Umbilical cord (tissue), 2 donors: ENCODE results near the gene MRFAP1L1. TPM values are rescaled to one million over a fixed set of nuclear protein-coding genes. Genes with fewer than 3 reads are reported as not detected.
A peak's percentile ranks its signal among the peaks of the same experiment; 100 is the strongest.
"Not testable (repeated sequence)": the region's sequence is repeated elsewhere in the genome, so short reads cannot be mapped to it uniquely, and the experiment has no call there.

ENCODE experiments used
- DNase-seq: peaks from one replicate; pipeline ENCODE4 v3.0.0-alpha.2; 2015; ENCODE audit warnings: low spot score
- total RNA-seq: library from RNA; depleted of rRNA; stranded (reverse); fragments of >200 nt; gene quantifications from one replicate; pipeline ENCODE4 v1.2.3, GENCODE V29; 2014; ENCODE audit warnings: low replicate concordance; ENCODE audit not compliant: insufficient read depth

MRFAP1L1 gene
- total RNA-seq, 1 donor from 2014 or later: 38.0 TPM

GRCh38 chr4:6734165-6734786 lies 24.6 kb upstream of the MRFAP1L1 start:
- DNase-seq: no peak

DNA sequence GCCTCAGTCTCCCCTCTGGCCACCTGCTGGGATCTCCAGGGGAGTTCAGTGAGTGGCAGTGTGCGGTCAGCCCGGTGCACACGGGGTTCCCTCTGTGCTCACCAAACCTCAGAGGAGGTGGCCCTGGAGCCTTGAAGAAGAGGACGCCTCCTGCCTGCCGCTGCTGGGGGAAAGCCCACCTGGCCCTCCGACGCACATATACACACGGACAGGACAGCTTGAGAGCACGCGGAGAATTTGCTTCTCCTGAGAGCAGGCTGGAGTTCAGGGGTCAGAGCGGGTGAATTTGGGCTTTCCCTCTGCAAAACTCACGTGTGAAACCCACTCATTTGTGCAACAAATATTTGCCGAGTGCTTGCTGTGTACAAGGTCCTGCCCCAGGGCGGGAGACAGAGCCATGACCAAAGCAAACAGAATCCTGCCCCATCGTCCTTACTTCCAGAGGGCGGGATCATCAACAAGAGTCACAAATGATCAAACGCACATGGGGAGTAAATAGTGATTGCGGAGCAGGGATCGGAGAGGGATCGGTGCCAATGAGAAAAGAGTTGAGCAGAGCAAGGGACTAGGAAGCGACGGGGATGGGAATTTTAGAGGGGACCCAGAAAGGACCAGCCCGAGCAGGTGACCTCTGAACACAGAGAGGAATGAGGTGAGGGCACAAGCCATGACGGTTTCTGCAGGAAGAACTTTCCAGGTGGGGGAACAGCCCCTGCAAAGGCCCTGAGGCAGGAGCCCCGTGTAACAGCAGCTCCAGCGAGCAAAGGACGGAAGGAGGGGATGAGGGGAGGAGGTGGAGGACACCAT lies 23.9 kb upstream of the MRFAP1L1 start:
- DNase-seq: no peak

DNA sequence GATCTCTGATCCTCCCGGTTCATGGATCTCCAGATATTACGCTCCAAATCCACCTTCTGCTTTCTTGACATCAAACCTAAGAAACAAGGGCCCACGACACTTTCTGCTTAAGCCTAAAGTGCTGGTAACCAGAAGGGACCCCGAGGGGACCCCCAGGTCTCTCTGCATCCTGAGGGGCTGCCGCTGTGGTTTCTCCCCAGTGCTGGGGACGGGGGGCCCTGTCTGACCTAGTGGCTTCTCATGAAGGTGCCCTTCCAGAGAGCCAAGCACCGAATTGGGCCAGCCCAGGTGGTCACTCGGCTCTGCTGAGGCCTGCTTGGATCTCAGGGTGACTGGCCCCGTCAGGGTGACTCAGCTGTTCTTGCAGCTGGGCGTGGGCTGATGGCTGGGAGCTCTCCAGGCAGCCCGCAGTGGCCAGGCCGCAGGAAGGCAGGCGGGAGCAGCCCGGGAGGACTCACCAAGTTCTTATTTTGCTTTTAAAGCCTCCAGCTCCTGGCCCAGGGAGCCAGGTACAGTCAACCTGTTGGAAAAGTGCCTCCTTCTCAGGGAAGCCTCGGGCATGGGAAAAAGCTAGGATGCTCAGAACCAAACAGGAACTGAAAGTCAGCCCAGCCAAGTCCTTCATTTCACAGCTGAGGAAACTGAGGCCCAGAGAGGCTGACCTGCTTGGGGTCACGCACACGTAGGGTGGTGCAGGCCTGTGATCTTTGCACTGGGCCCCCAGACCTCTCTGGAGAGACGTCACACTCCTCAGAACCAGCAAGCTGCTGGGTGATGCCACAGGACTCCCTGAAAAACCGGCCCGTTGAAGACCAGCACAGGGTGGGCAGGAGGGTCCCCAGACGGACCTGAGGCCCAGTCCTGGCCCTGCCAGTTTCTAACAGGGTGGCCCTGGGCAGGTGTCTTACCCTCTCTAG lies 23.0 kb upstream of the MRFAP1L1 start:
- no peak for DNase-seq

DNA sequence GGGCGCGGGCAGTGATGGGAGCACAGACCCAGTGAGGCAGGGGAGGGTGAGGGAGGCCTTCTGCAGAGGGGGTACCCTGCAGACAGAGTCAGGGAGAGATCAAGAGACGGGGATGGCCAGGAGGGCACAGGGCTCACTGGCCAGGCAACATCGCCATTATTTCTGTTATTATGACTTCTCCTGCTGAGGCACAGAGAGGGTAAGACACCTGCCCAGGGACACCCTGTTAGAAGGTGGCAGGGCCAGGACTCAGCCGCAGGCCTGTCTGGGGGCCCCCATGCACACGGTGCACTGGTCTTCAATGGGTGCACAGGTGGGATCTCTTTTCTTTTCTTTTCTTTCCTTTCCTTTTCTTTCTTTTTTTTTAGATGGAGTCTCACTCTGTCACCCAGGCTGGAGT lies 22.1 kb upstream of the MRFAP1L1 start:
- no peak for DNase-seq

GRCh38 chr4:6731318-6731675 lies 21.6 kb upstream of the MRFAP1L1 start:
- DNase-seq: no peak

DNA sequence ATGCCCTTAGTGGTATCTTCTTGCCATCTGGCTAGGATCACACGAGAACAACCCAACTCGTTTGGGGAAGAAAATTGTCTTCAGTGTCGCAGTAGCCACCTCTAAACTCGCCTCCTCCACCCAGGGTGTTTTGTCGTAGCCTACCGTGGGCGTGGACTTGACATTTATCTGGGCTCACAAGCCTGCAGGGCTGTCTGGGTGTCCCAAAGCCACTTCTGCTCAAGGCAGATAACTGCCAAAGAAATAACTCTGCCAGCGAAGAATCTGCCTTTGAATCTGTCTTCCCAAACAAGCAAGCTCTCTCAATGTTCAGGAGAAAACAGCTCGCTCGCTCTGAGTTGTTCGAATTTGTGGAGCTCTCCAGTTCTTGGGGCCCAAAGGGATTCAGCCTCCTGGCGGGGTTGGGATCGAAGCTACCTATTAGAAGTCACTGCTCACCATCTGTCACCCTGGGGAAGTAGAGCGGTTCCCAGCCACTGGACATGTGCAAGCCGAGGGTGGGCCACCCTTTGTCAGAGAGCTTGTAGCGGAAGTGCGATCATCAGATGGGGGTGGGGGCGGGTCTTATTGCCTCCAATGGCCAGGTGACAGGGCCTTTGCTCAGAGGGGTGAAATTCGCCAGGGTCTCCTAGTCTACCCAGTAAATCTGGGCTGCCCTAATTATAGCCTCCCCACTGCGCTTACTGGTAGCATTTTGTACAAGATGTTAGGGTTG lies 21.1 kb upstream of the MRFAP1L1 start:
- peak; percentile 29 for DNase-seq

- DNase-seq: no peak
Measured at GRCh38 chr4:6728320-6729029, 18.8 kb upstream of the MRFAP1L1 start.

GRCh38 chr4:6727943-6728250 lies 18.2 kb upstream of the MRFAP1L1 start:
- no peak for DNase-seq

GRCh38 chr4:6727081-6727942 lies 17.6 kb upstream of the MRFAP1L1 start:
- peak; percentile 58 for DNase-seq

- not testable (repeated sequence) for DNase-seq
Measured at GRCh38 chr4:6725427-6725961, 15.8 kb upstream of the MRFAP1L1 start.

DNA sequence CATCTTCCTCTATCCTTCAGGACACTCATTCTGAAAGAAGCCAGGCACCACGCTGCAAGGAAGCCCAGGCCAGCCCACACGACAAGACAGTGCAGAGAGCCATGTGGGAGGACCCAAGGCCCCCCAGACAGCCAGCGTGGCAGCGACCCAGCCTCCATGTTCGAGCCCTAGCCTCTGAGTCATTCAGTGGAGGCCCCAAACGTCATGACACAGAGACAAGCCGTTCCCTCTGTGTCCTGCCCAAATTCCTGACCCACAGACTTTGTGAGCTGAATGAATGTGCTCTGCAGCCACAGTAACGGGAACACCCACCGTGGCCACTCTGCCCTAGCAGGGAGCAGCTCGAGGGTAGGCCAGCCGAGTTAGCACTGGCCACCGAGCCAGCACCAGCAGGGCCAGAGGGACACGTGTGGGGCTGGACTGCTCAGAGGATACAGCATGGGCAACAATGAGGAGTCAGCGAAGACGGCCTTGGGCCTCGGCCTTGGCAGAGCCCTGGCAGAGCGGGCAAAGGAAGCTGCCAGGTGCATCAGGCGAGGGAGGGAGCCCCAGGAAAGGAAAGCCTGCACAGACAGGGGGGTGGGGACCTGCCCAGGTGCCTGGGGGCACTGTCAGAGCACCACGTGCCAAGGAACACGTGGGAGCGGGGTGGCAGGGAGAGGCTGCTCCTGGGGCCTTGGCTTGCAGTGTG lies 14.9 kb upstream of the MRFAP1L1 start:
- DNase-seq: no peak

DNA sequence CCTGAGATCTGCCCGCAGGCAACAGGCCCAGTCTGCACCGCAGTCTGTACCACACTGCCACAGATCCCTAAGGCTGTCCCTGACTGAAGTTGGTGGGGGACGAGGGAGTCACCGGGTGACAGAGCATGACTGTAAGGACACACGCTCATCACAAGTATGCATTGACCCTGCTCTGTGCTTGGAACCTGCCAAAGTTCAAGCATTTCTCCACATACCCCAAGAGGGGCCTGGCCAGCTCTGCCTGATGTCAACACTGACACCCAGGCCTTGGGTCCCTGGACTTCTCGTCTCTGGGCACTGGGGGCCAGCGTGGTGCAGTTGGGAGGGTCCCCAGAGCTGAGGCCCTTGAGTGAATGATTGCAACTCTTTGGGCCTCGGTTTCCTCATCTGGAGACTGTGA lies 14.2 kb upstream of the MRFAP1L1 start:
- DNase-seq: no peak

DNA sequence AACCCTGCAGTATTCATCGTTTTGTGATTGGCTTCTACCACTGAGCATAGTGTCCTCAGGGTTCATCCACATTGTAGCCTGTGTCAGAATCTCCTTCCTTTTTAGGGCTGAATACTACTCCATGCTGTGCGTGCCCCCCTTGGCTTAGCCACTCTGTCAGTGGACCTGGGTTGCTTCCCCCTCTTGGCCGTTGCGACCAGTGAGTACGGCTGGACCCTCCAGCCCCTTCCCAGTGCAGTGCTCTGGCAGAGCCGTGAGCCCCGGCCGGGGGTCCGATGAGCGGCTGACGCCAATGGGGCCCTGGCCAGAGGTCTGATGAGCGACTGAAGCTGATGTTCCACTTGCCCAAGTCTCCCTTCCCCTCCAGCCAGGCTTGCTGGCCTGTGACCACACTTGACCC lies 13.2 kb upstream of the MRFAP1L1 start:
- DNase-seq: no peak

GRCh38 chr4:6721121-6721520 lies 11.5 kb upstream of the MRFAP1L1 start:
- DNase-seq: no peak

GRCh38 chr4:6720202-6720699 lies 10.6 kb upstream of the MRFAP1L1 start:
- DNase-seq: peak; percentile 76

- no peak for DNase-seq
Measured at GRCh38 chr4:6719611-6720179, 10.0 kb upstream of the MRFAP1L1 start.

DNA sequence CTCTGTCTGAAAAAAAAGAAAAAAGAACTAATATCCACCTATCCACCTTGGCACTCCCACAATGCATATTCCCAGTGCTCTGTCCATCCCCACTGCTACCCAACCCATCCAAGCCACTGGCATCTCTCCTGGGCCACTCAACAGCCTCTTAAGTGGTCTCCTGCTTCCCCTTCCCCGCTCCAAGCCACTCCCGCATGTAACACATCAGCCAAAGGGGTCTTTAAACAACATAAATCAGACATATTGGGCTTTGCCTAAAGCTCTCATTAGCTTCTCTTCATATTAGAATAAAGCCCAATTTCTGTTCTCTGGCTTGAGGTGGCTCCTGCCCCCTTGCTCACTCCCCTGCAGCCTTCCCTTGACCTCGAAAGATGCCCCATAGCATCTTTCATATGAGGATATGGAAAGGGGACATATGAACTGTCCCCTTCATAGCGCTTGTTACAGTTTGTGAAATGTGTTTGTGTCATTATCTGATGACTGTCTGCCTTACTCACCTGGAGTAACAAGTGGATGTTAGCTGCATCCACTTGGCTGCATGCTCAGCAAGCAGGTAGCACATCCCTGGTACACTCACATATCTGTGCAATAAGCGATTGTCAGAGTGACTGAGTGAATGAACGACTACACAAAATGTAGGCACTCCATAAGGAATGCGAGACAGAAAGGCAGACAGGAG lies 9.4 kb upstream of the MRFAP1L1 start:
- DNase-seq: no peak
